K562 (cell line): ENCODE measurements around the gene POU2F1. TPM values are rescaled to one million over a fixed set of nuclear protein-coding genes. Genes with fewer than 3 reads are reported as not detected.

Source experiments
- GABPB1 ChIP-seq: sonication (generic); formaldehyde crosslinking; IDR thresholded peaks from 2 replicates; pipeline ENCODE4 v1.8.0; 2022; ENCODE audit warnings: mild to moderate bottlenecking, missing genetic modification reagents
- NR2F6 ChIP-seq: fragments of 450-650 bp; formaldehyde crosslinking; IDR thresholded peaks from 2 replicates; pipeline ENCODE4 v1.4.0; 2020; ENCODE audit warnings: mild to moderate bottlenecking
- SMAD1 ChIP-seq: fragments of 150-350 bp; IDR thresholded peaks from 2 replicates; pipeline ENCODE4 v1.6.1; 2014; ENCODE audit warnings: low read length, low read depth; ENCODE audit not compliant: partially characterized antibody
- SMAD2 ChIP-seq: fragments of 150-350 bp; IDR thresholded peaks from 2 replicates; pipeline ENCODE4 v1.6.1; 2014; ENCODE audit warnings: low read depth, mild to moderate bottlenecking, low read length
- YY1 ChIP-seq, 3 experiments: IDR thresholded peaks; 2 replicates each; pipeline ENCODE4 v1.6.1; 2011; ENCODE audit warnings: low read length in 2 of 3, mild to moderate bottlenecking in 2 of 3, moderate library complexity in 2 of 3, borderline replicate concordance in 1 of 3, control low read depth in 1 of 3, low read depth in 1 of 3; ENCODE audit not compliant: insufficient read depth in 3 of 3, insufficient replicate concordance in 2 of 3, control insufficient read depth in 1 of 3, insufficient read length in 1 of 3; ENCODE audit errors: extremely low read depth in 1 of 3
- ZFX ChIP-seq: sonication (generic); formaldehyde crosslinking; IDR thresholded peaks from 2 replicates; pipeline ENCODE4 v1.8.0; 2022; ENCODE audit warnings: mild to moderate bottlenecking, missing genetic modification reagents, moderate library complexity
- ZNF212 ChIP-seq: fragments of 450-650 bp; formaldehyde crosslinking; IDR thresholded peaks from 2 replicates; pipeline ENCODE4 v1.4.0; 2020; ENCODE audit warnings: mild to moderate bottlenecking
- ZNF3 ChIP-seq: fragments of 250-450 bp; sonication (Bioruptor Pico); IDR thresholded peaks from 2 replicates; pipeline ENCODE4 v1.5.0; 2021; ENCODE audit warnings: mild to moderate bottlenecking, moderate library complexity
- polyA plus RNA-seq, 8 experiments: library from polyadenylated mRNA; depleted of rRNA in 4 of 8; stranded (reverse) in 5 of 8; unstranded in 3 of 8; fragments of >200 nt; fragmentation: Nextera tagmentation in 2 of 8; fragmentation: Illumina TruSeq in 1 of 8; extraction: Ambion mirVana in 2 of 8; extraction: Trizol in 1 of 8; gene quantifications; 2 replicates each; pipeline versions ENCODE4 v1.2.1 to v1.2.3, GENCODE V29; 2011 to 2014; ENCODE audit warnings: inconsistent platforms in 1 of 8, missing spikeins in 1 of 8
- total RNA-seq, 7 experiments: library from RNA; depleted of rRNA in 6 of 7; stranded (reverse); fragments of >200 nt in 6 of 7; fragmentation: Illumina TruSeq in 2 of 7; extraction: Trizol in 2 of 7; gene quantifications; 2 replicates each; pipeline versions ENCODE4 v1.2.1 to v1.2.3, GENCODE V29; 2011 to 2021; ENCODE audit warnings: low replicate concordance in 1 of 7
- TF ChIP-seq, protein P1 (sequence below): fragments of 450-650 bp; IDR thresholded peaks from 2 replicates; pipeline ENCODE4 v1.6.1; 2016; ENCODE audit warnings: mild to moderate bottlenecking, moderate library complexity
- TF ChIP-seq, protein P2 (sequence below): fragments of 250-450 bp; sonication (Bioruptor Pico); IDR thresholded peaks from 2 replicates; pipeline ENCODE4 v1.8.0; 2022; ENCODE audit warnings: moderate library complexity, mild to moderate bottlenecking, inconsistent platforms
- TF ChIP-seq, protein P3 (sequence below), 2 experiments: IDR thresholded peaks in 1 of 2; conservative IDR thresholded peaks in 1 of 2; 2 replicates each; pipeline ENCODE4 v1.6.1; 2016; ENCODE audit warnings: low read depth in 2 of 2, mild to moderate bottlenecking in 1 of 2, missing compliant biosample characterization in 1 of 2, missing genetic modification characterization in 1 of 2, moderate library complexity in 1 of 2

Gene POU2F1
- total and polyA plus RNA-seq, 9 of the 15 experiments (the other 6 are each of a cell fraction or from before 2014, with no cell fraction given) = 2.6 to 22.3 (median 8.8) TPM

DNA sequence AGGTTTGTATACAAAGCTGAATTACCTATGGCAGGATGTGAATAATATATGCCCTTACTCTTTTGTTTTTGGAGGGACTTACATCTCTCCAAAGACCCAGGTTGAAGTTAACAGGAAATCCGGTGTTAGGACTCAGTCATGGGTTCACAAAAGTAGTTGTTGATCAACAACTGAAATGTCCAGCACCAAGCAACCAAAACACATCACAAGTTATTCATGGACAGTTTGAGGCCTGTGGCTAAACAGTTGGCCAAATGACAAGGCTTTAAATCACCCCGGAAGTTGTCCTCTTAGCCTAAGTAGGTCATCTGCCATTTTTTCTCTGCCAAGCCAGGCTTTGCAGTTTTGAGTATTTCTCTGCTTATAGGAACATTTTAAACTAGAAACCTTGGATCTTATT is 207.7 kb downstream of the POU2F1 start (continued):
- TF ChIP-seq, protein P1, sequence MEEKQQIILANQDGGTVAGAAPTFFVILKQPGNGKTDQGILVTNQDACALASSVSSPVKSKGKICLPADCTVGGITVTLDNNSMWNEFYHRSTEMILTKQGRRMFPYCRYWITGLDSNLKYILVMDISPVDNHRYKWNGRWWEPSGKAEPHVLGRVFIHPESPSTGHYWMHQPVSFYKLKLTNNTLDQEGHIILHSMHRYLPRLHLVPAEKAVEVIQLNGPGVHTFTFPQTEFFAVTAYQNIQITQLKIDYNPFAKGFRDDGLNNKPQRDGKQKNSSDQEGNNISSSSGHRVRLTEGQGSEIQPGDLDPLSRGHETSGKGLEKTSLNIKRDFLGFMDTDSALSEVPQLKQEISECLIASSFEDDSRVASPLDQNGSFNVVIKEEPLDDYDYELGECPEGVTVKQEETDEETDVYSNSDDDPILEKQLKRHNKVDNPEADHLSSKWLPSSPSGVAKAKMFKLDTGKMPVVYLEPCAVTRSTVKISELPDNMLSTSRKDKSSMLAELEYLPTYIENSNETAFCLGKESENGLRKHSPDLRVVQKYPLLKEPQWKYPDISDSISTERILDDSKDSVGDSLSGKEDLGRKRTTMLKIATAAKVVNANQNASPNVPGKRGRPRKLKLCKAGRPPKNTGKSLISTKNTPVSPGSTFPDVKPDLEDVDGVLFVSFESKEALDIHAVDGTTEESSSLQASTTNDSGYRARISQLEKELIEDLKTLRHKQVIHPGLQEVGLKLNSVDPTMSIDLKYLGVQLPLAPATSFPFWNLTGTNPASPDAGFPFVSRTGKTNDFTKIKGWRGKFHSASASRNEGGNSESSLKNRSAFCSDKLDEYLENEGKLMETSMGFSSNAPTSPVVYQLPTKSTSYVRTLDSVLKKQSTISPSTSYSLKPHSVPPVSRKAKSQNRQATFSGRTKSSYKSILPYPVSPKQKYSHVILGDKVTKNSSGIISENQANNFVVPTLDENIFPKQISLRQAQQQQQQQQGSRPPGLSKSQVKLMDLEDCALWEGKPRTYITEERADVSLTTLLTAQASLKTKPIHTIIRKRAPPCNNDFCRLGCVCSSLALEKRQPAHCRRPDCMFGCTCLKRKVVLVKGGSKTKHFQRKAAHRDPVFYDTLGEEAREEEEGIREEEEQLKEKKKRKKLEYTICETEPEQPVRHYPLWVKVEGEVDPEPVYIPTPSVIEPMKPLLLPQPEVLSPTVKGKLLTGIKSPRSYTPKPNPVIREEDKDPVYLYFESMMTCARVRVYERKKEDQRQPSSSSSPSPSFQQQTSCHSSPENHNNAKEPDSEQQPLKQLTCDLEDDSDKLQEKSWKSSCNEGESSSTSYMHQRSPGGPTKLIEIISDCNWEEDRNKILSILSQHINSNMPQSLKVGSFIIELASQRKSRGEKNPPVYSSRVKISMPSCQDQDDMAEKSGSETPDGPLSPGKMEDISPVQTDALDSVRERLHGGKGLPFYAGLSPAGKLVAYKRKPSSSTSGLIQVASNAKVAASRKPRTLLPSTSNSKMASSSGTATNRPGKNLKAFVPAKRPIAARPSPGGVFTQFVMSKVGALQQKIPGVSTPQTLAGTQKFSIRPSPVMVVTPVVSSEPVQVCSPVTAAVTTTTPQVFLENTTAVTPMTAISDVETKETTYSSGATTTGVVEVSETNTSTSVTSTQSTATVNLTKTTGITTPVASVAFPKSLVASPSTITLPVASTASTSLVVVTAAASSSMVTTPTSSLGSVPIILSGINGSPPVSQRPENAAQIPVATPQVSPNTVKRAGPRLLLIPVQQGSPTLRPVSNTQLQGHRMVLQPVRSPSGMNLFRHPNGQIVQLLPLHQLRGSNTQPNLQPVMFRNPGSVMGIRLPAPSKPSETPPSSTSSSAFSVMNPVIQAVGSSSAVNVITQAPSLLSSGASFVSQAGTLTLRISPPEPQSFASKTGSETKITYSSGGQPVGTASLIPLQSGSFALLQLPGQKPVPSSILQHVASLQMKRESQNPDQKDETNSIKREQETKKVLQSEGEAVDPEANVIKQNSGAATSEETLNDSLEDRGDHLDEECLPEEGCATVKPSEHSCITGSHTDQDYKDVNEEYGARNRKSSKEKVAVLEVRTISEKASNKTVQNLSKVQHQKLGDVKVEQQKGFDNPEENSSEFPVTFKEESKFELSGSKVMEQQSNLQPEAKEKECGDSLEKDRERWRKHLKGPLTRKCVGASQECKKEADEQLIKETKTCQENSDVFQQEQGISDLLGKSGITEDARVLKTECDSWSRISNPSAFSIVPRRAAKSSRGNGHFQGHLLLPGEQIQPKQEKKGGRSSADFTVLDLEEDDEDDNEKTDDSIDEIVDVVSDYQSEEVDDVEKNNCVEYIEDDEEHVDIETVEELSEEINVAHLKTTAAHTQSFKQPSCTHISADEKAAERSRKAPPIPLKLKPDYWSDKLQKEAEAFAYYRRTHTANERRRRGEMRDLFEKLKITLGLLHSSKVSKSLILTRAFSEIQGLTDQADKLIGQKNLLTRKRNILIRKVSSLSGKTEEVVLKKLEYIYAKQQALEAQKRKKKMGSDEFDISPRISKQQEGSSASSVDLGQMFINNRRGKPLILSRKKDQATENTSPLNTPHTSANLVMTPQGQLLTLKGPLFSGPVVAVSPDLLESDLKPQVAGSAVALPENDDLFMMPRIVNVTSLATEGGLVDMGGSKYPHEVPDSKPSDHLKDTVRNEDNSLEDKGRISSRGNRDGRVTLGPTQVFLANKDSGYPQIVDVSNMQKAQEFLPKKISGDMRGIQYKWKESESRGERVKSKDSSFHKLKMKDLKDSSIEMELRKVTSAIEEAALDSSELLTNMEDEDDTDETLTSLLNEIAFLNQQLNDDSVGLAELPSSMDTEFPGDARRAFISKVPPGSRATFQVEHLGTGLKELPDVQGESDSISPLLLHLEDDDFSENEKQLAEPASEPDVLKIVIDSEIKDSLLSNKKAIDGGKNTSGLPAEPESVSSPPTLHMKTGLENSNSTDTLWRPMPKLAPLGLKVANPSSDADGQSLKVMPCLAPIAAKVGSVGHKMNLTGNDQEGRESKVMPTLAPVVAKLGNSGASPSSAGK = no peak
- TF ChIP-seq ZNF212 (CRISPR knock-in tag) (no peak), ZFX (CRISPR knock-in tag) (no peak), SMAD2 (no peak), NR2F6 (no peak), YY1 (IDR thresholded peaks at IDR 0.05; ENCODE audit: borderline replicate concordance in 1 of 3, control insufficient read depth in 1 of 3, extremely low read depth in 1 of 3, insufficient read depth in 3 of 3, insufficient read length in 1 of 3, insufficient replicate concordance in 2 of 3, low read depth in 1 of 3, low read length in 2 of 3) (peak in 1 of 3 experiments; percentile 56), SMAD1 (no peak), ZNF3 (CRISPR knock-in tag) (no peak), GABPB1 (CRISPR knock-in tag) (0 out of 2 replicates have a peak, but pooled peaks have one; percentile 21)
- TF ChIP-seq, protein P2, sequence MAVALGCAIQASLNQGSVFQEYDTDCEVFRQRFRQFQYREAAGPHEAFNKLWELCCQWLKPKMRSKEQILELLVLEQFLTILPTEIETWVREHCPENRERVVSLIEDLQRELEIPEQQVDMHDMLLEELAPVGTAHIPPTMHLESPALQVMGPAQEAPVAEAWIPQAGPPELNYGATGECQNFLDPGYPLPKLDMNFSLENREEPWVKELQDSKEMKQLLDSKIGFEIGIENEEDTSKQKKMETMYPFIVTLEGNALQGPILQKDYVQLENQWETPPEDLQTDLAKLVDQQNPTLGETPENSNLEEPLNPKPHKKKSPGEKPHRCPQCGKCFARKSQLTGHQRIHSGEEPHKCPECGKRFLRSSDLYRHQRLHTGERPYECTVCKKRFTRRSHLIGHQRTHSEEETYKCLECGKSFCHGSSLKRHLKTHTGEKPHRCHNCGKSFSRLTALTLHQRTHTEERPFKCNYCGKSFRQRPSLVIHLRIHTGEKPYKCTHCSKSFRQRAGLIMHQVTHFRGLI (CRISPR knock-in tag) = no peak
- TF ChIP-seq, protein P3, sequence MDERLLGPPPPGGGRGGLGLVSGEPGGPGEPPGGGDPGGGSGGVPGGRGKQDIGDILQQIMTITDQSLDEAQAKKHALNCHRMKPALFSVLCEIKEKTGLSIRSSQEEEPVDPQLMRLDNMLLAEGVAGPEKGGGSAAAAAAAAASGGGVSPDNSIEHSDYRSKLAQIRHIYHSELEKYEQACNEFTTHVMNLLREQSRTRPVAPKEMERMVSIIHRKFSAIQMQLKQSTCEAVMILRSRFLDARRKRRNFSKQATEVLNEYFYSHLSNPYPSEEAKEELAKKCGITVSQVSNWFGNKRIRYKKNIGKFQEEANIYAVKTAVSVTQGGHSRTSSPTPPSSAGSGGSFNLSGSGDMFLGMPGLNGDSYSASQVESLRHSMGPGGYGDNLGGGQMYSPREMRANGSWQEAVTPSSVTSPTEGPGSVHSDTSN (CRISPR knock-in tag; IDR thresholded peaks at IDR 0.05; ENCODE audit: low read depth) = no peak
- TF ChIP-seq, protein P3 (tag; conservative IDR thresholded peaks at IDR 0.05; ENCODE audit: low read depth) = no peak
